Hepatocyte (in vitro differentiated cells): ENCODE measurements around the gene PLA2G1B. TPM values are rescaled to one million over a fixed set of nuclear protein-coding genes. Genes with fewer than 3 reads are reported as not detected.
A peak's percentile ranks its signal among the peaks of the same experiment; 100 is the strongest.

Source experiments
- DNase-seq: peaks from one replicate; pipeline ENCODE4 v3.0.0-alpha.2; 2016; ENCODE audit warnings: low spot score
- H2AFZ ChIP-seq: fragments of 200-600 bp; sonication (generic); 2 replicates; pipeline ENCODE4 v1.6.0; 2016; ENCODE audit warnings: antibody characterized with exemption, mild to moderate bottlenecking
- H3K27ac ChIP-seq: fragments of 200-600 bp; sonication (generic); 2 replicates; pipeline ENCODE4 v1.5.1; 2016; ENCODE audit warnings: mild to moderate bottlenecking
- H3K27me3 ChIP-seq: fragments of 200-600 bp; sonication (generic); 2 replicates; pipeline ENCODE4 v1.6.1; 2016
- H3K36me3 ChIP-seq: fragments of 200-600 bp; sonication (generic); replicated peaks from 2 replicates; pipeline ENCODE4 v1.5.1; 2016; ENCODE audit warnings: low read depth; ENCODE audit not compliant: insufficient read depth
- H3K4me1 ChIP-seq: fragments of 200-600 bp; sonication (generic); 2 replicates; pipeline ENCODE4 v1.5.1; 2016; ENCODE audit warnings: mild to moderate bottlenecking, moderate library complexity; ENCODE audit not compliant: insufficient read depth
- H3K4me2 ChIP-seq: fragments of 200-600 bp; sonication (generic); 2 replicates; pipeline ENCODE4 v1.6.0; 2016
- H3K4me3 ChIP-seq: fragments of 200-600 bp; sonication (generic); 2 replicates; pipeline ENCODE4 v1.5.1; 2016; ENCODE audit warnings: mild to moderate bottlenecking
- H3K79me2 ChIP-seq: fragments of 200-600 bp; sonication (generic); 2 replicates; pipeline ENCODE4 v1.6.0; 2017; ENCODE audit warnings: mild to moderate bottlenecking
- H3K9me2 ChIP-seq: fragments of 200-600 bp; sonication (generic); replicated peaks from 2 replicates; pipeline ENCODE4 v1.6.0; 2017; ENCODE audit warnings: mild to moderate bottlenecking; ENCODE audit not compliant: insufficient read depth
- H3K9me3 ChIP-seq: fragments of 200-600 bp; sonication (generic); 2 replicates; pipeline ENCODE4 v1.5.1; 2016; ENCODE audit warnings: low read depth, mild to moderate bottlenecking
- H4K20me1 ChIP-seq: fragments of 200-600 bp; sonication (generic); 2 replicates; pipeline ENCODE4 v1.6.0; 2016; ENCODE audit warnings: mild to moderate bottlenecking; ENCODE audit not compliant: insufficient read depth, poor library complexity, severe bottlenecking
- EZH2 ChIP-seq: fragments of 200-600 bp; sonication (generic); IDR thresholded peaks from 2 replicates; pipeline ENCODE4 v1.6.1; 2016; ENCODE audit warnings: antibody characterized with exemption, mild to moderate bottlenecking, borderline replicate concordance
- EZH2phosphoT487 ChIP-seq: fragments of 200-600 bp; sonication (generic); IDR thresholded peaks from one replicate; pipeline ENCODE4 v1.6.1; 2018; ENCODE audit warnings: antibody characterized with exemption, mild to moderate bottlenecking, low read depth, moderate library complexity; ENCODE audit not compliant: unreplicated experiment, severe bottlenecking
- WGBS: methylation state at CpG from one replicate; pipeline ENCODE4 v1.1.6; 2016; ENCODE audit warnings: low lambda C conversion rate; ENCODE audit errors: missing lambda C conversion rate; 5-methylcytosine and 5-hydroxymethylcytosine counted together
- polyA plus RNA-seq: library from polyadenylated mRNA; unstranded; fragments of >200 nt; fragmentation: Nextera tagmentation; extraction: Ambion mirVana; gene quantifications from 2 replicates; pipeline ENCODE4 v1.2.1, GENCODE V29; 2016
- total RNA-seq: library from RNA; depleted of rRNA; stranded (reverse); fragments of >200 nt; gene quantifications from 2 replicates; pipeline ENCODE4 v1.2.3, GENCODE V29; 2014
- TF ChIP-seq, protein P1 (sequence below): fragments of 200-600 bp; sonication (generic); IDR thresholded peaks from 2 replicates; pipeline ENCODE4 v1.5.1; 2016; ENCODE audit warnings: antibody characterized with exemption, mild to moderate bottlenecking; ENCODE audit not compliant: poor library complexity

PLA2G1B gene
- total and polyA plus RNA-seq, 2 experiments from 2014 or later: 8.5 to 14.7 TPM

DNA sequence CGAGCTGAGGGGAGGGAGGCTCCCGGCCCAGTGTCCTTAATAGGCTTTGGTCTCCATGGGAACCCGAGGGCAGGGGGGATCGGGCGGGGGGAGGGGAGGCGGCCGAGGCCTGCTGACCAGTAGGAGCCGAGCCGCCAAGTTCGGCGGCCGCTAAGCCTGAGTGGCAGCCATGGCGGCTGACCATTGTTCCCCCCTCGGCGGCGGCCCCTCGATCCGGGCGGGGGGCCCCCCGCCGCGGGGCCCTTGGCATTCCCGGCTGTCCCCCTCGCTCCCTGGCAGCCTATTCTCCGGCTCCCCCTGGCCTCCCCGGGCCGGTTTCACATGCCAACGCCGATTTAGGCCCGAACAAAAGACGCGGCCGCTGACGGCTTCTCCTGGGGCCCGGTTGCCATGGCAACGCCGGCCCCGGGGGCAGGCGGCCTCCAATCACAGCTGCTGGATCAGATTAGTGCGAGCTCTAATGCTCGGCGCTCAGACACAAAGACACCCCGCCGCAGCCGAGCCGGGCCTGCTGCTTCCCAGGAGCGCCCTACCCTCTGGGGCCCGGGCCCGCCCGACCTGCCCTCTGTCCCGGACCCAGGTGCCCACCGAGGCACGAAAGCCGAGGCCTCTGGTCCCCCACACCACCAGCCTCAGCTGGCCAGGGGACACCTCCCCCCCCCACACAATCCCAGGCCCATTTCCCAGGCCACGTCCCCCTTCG lies 34.1 kb upstream of the PLA2G1B start:
- H3K4me2 ChIP-seq: peak overlapping the region; percentile 79

DNA sequence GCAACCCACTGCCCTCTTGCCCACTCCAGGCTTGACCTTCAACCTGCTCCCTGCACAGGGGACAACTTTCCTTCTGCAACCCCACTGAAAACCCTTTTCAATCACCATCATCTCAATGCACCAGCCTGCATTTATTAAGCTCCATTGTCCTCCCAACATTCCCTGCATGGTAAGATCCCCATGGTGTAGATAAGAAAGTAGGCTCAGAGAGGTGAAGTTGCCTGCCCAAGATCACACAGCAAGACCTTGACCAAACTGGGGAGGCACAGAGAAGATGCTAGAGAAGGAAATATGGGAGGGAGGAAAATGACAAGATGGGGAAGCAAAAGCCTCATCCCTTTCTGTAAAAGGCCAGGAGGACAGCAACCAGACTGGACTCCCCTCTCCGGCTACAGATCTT lies 31.5 kb upstream of the PLA2G1B start:
- H3K79me2 ChIP-seq: peaks cover 3% of the 10 kb centered on the region
- TF ChIP-seq EZH2 (no peak), EZH2phosphoT487 (no peak)
- TF ChIP-seq, protein P1, sequence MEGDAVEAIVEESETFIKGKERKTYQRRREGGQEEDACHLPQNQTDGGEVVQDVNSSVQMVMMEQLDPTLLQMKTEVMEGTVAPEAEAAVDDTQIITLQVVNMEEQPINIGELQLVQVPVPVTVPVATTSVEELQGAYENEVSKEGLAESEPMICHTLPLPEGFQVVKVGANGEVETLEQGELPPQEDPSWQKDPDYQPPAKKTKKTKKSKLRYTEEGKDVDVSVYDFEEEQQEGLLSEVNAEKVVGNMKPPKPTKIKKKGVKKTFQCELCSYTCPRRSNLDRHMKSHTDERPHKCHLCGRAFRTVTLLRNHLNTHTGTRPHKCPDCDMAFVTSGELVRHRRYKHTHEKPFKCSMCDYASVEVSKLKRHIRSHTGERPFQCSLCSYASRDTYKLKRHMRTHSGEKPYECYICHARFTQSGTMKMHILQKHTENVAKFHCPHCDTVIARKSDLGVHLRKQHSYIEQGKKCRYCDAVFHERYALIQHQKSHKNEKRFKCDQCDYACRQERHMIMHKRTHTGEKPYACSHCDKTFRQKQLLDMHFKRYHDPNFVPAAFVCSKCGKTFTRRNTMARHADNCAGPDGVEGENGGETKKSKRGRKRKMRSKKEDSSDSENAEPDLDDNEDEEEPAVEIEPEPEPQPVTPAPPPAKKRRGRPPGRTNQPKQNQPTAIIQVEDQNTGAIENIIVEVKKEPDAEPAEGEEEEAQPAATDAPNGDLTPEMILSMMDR: no peak
- no peaks in the 10 kb centered on the region for H3K9me3 ChIP-seq
- H3K36me3 ChIP-seq: no peaks in the 10 kb centered on the region
- DNase-seq: no peak
- no peaks in the 10 kb centered on the region for H4K20me1 ChIP-seq
- no peak overlapping the region for H3K4me2 ChIP-seq
- H3K4me1 ChIP-seq: peaks cover 24% of the 10 kb centered on the region
- WGBS: 74% methylated on average over 1 of the region's 1 CpG
- no peak overlapping the region for H3K4me3 ChIP-seq
- no peaks in the 10 kb centered on the region for H3K27me3 ChIP-seq
- H2AFZ ChIP-seq: no peak overlapping the region
- H3K27ac ChIP-seq: no peak overlapping the region
- H3K9me2 ChIP-seq: no peaks in the 10 kb centered on the region

More for the DNA sequence above, 34.1 kb upstream of the PLA2G1B start:
- peak; percentile 91 for DNase-seq
- H3K4me1 ChIP-seq: peaks cover 39% of the 10 kb centered on the region
- no peaks in the 10 kb centered on the region for H3K9me2 ChIP-seq
- WGBS: 15% methylated on average over 26 of the region's 56 CpGs
- H3K36me3 ChIP-seq: no peaks in the 10 kb centered on the region
- peak overlapping the region; percentile 86 for H3K27ac ChIP-seq
- peaks cover 4% of the 10 kb centered on the region for H3K79me2 ChIP-seq
- TF ChIP-seq EZH2: no peak
- TF ChIP-seq EZH2phosphoT487: no peak
- TF ChIP-seq, protein P1: no peak
- H4K20me1 ChIP-seq: no peaks in the 10 kb centered on the region
- H3K4me3 ChIP-seq: no peak overlapping the region
- H3K27me3 ChIP-seq: no peaks in the 10 kb centered on the region
- peak overlapping the region; percentile 63 for H2AFZ ChIP-seq
- no peaks in the 10 kb centered on the region for H3K9me3 ChIP-seq

DNA sequence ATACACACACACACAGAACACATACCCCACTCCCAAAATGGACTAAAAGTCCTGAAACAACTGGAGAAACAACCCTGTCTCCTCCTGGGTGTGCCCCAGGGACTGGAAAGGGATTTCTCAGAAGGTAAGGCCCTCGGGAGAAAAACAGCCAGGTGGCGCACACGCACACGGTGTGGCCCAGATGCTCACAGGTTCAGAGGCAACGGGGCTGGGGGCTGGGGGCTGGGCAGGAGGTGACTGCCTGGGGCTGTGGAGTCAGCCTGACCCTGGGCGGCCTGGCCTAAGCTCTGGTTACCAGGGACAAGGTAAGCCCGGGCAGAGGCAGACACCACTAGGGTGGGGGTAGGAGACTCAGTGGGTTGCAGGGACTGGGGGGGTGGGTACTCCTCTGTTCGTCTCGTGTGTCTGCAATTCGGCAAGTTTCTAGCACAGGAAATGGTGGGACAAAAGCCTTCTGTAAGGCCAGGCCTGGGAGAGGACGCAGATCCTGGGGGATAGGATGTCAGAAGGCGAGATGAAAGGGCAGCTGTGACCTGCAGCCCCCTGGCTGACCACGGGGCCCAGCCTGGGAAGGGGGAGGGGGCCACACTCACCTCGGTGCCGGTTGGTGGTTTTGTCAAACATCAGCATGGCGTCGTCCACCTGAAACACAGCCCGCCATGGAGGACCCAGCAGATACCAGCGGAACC lies 31.0 kb upstream of the PLA2G1B start:
- H3K9me2 ChIP-seq: no peaks in the 10 kb centered on the region
- no peak for DNase-seq
- no peak overlapping the region for H2AFZ ChIP-seq
- H4K20me1 ChIP-seq: no peaks in the 10 kb centered on the region
- no peaks in the 10 kb centered on the region for H3K9me3 ChIP-seq
- H3K4me2 ChIP-seq: no peak overlapping the region
- no peak overlapping the region for H3K27ac ChIP-seq
- no peaks in the 10 kb centered on the region for H3K36me3 ChIP-seq
- H3K4me1 ChIP-seq: peaks cover 24% of the 10 kb centered on the region
- no peak overlapping the region for H3K4me3 ChIP-seq
- H3K79me2 ChIP-seq: peaks cover 3% of the 10 kb centered on the region
- WGBS: 74% methylated on average over 17 of the region's 19 CpGs
- no peaks in the 10 kb centered on the region for H3K27me3 ChIP-seq
- TF ChIP-seq EZH2 (no peak), EZH2phosphoT487 (no peak)
- TF ChIP-seq, protein P1: no peak
